Muscle of leg (tissue), 11 donors: ENCODE results near the gene DLGAP1. TPM values are rescaled to one million over a fixed set of nuclear protein-coding genes. Genes with fewer than 3 reads are reported as not detected.
A peak's percentile ranks its signal among the peaks of the same experiment; 100 is the strongest.

Source experiments
- DNase-seq: peaks from one replicate; pipeline ENCODE4 v3.0.0; 2013
- H3K27ac ChIP-seq: one replicate; pipeline ENCODE4 v1.5.1; 2013; ENCODE audit warnings: mild to moderate bottlenecking, low read length, control low read depth
- H3K27me3 ChIP-seq: one replicate; pipeline ENCODE4 v1.6.1; 2013; ENCODE audit warnings: low read length; ENCODE audit not compliant: control insufficient read depth, insufficient read depth
- H3K36me3 ChIP-seq: one replicate; pipeline ENCODE4 v1.6.1; 2013; ENCODE audit warnings: low read length; ENCODE audit not compliant: control insufficient read depth, insufficient read depth
- H3K4me1 ChIP-seq: one replicate; pipeline ENCODE4 v1.6.1; 2013; ENCODE audit warnings: low read length; ENCODE audit not compliant: control insufficient read depth, insufficient read depth
- H3K4me3 ChIP-seq: one replicate; pipeline ENCODE4 v1.5.1; 2013; ENCODE audit warnings: low read length, control low read depth
- H3K9me3 ChIP-seq: replicated peaks from 2 replicates; pipeline ENCODE4 v1.6.1; 2013; ENCODE audit warnings: low read depth, low read length; ENCODE audit not compliant: control insufficient read depth
- WGBS: methylation state at CpG from one replicate; pipeline ENCODE4 v1.1.5; 2013; ENCODE audit warnings: missing lambda C conversion rate; ENCODE audit not compliant: insufficient coverage; 5-methylcytosine and 5-hydroxymethylcytosine counted together
- polyA plus RNA-seq, 8 donors: library from polyadenylated mRNA; unstranded; fragments of 120-200 nt; gene quantifications; one replicate each; pipeline versions ENCODE4 v1.2.1 to v1.2.3, GENCODE V29; 2013; ENCODE audit warnings: inconsistent platforms in 1 of 8, low replicate concordance in 1 of 8; ENCODE audit not compliant: insufficient read length in 8 of 8, insufficient read depth in 1 of 8
- total RNA-seq: library from RNA; stranded (reverse); fragments of 120-200 nt; gene quantifications from one replicate; pipeline ENCODE4 v1.2.4, GENCODE V29; 2013

Gene DLGAP1
- total and polyA plus RNA-seq, 9 donors = 0.87 to 3.1 (median 1.8) TPM

DNA sequence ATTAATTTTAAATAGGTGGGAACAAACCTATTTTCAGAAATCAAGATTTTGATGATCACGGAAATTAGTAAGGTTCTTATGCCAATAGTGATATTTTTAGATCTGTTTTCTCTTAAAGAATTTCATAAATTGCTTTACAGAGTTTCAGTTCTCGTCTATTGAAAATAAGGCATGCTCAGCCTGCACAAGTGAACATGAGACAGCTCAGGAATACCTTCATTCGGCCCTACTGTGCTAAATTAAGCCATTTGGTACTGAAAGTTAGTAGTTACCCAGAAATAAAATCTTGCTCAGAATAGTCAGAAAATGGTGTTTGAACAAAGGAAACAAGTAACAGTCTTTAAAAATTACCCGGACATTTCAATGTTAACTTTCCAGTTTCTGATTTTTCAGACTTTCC, 60.4 kb downstream of the DLGAP1 start:
- no peak for DNase-seq
- WGBS = 78% methylated on average over 1 of the region's 4 CpGs
- H3K9me3 ChIP-seq = no peaks in the 10 kb centered on the region
- no peaks in the 10 kb centered on the region for H3K27me3 ChIP-seq
- no peaks in the 10 kb centered on the region for H3K36me3 ChIP-seq
- no peaks in the 10 kb centered on the region for H3K4me1 ChIP-seq
- no peak overlapping the region for H3K4me3 ChIP-seq
- no peak overlapping the region for H3K27ac ChIP-seq

DNA sequence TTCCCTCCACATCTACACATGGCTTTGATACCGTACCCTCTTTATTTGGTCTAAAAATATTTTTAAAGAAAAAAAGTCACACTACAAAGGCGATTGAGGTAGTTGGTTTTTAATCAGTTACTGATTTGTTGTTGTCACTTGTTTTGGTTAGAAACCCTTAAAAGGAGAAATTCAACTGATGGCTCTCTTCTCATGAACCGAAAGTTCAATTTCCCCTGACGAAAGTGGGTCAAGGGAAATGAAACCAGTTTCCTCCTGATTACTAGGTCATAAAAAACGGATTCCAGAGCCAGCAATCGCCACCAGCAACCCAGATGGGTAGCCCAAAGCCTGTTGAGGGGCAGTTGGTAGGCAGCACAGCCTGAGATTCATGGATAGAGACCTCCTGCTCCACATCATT, 63.2 kb downstream of the DLGAP1 start:
- no peak overlapping the region for H3K27ac ChIP-seq
- 94% methylated on average over 2 of the region's 6 CpGs for WGBS
- DNase-seq = no peak
- H3K4me1 ChIP-seq = no peaks in the 10 kb centered on the region
- H3K4me3 ChIP-seq = no peak overlapping the region
- no peaks in the 10 kb centered on the region for H3K9me3 ChIP-seq
- H3K27me3 ChIP-seq = no peaks in the 10 kb centered on the region
- H3K36me3 ChIP-seq = no peaks in the 10 kb centered on the region

DNA sequence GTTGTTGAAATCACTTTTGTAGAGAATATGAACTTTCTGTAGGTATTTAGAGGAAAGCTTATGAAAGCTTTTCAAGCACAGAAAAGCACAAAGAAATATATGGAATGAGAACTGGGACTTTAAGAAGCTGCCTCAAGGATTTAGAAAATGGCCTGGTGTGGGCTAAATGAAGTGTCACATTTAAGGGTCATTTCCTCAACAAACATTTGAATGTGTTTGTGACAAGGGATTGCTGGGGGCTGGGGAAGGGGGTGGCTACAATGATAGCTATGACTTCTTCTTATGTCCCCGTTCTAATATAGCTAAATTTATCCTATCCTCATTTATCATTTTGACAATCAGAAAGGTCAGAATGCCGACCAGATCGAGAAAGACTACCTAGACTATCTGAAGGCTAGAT, 69.2 kb downstream of the DLGAP1 start:
- Histone ChIP-seq H3K4me3 (no peak overlapping the region), H3K4me1 (no peaks in the 10 kb centered on the region), H3K27me3 (no peaks in the 10 kb centered on the region), H3K9me3 (no peaks in the 10 kb centered on the region), H3K36me3 (no peaks in the 10 kb centered on the region), H3K27ac (no peak overlapping the region)
- 100% methylated on average over 2 of the region's 3 CpGs for WGBS
- DNase-seq = no peak

DNA sequence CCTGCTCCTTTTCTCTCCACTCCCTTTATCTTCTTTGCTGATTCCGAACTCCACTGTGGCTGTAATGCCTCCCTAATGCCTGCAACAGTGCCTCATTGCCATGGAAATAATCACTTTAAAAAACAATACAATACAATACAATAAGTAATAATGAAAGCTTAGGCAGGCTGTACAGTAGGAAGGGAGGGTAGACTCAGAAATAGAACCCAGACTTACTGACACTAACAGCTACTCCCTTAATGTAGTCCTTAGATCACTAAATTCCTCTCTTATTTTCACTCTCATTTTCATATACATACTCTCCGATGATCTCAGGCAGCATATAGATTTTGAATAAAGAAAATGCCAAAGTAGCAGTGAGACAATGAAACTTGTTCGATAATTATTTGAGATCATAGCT, 70.2 kb downstream of the DLGAP1 start:
- Histone ChIP-seq H3K4me1 (no peaks in the 10 kb centered on the region), H3K27ac (no peak overlapping the region), H3K4me3 (no peak overlapping the region), H3K27me3 (no peaks in the 10 kb centered on the region), H3K36me3 (no peaks in the 10 kb centered on the region), H3K9me3 (no peaks in the 10 kb centered on the region)
- peak; percentile 7 for DNase-seq
- WGBS = no CpG with 5 or more reads among the region's 3 CpGs

DNA sequence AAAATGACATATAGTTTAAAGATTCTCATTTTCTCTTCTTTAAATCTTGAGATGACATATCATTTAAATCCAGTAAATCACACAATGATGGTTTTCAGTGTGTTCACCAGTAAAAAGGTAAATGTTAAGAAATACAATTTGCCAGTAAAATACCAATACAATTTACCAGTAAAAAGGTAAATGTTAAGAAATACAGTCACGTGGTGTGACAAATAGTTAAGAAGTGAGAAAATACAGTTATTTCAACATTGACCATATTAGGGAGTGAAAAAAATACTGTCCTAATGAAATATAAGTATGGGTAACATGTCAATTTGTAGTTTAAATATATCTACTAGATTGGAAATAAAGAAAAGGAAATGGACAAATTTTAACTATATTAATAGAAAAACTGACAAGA, 80.5 kb downstream of the DLGAP1 start:
- Histone ChIP-seq H3K4me3 (no peak overlapping the region), H3K9me3 (no peaks in the 10 kb centered on the region), H3K4me1 (no peaks in the 10 kb centered on the region), H3K36me3 (no peaks in the 10 kb centered on the region), H3K27ac (no peak overlapping the region), H3K27me3 (no peaks in the 10 kb centered on the region)
- no peak for DNase-seq
- WGBS = no CpG with 5 or more reads among the region's 1 CpG

DNA sequence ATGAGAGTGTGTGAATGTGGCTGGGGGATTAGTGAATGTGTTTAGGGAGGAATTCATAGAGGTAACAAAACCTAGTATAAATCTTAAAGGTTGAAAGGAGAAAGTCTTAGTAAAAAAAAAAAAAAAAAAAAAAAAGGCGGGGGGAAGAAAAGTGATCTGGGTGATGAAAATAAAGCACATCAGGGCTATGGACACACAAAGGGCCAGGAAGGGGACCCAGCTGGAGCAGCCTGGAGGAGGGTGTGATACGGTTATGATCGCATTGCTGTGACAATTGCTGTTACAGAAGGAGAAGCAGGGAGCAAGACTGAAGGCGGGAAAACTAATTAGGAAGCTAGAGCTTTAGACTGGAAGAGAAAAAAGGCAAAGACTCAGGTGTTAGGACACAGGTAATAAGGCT, 85.4 kb downstream of the DLGAP1 start:
- Histone ChIP-seq H3K4me3 (no peak overlapping the region), H3K9me3 (no peaks in the 10 kb centered on the region), H3K27ac (no peak overlapping the region), H3K4me1 (no peaks in the 10 kb centered on the region), H3K36me3 (no peaks in the 10 kb centered on the region), H3K27me3 (no peaks in the 10 kb centered on the region)
- WGBS = 75% methylated on average over 3 of the region's 4 CpGs
- no peak for DNase-seq

DNA sequence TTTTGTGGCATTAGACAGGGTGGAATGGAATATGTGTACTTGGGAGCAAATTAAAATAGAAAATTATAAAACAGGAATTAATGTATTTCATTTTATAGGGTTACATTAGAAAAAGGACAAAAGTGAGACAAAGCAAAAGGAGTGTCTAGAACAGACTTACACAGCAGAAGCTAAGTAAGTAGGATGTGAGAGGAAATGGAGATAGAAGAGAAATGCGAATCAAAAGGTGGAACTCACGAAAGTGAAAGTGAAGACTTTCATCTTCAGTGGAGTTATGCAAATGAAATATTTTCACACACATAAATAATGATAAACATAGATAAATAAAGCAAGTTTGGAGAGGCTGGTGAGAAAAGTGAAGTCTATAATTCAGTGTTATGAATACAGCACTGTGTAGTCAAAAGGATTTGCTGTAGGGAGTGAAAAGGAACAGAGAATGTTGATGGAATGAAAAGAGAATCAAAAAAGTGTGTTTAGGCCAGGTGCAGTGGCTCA, 94.8 kb downstream of the DLGAP1 start:
- Histone ChIP-seq H3K36me3 (no peaks in the 10 kb centered on the region), H3K4me1 (no peaks in the 10 kb centered on the region), H3K9me3 (peaks cover 4% of the 10 kb centered on the region), H3K4me3 (no peak overlapping the region), H3K27ac (no peak overlapping the region), H3K27me3 (no peaks in the 10 kb centered on the region)
- no peak for DNase-seq
- WGBS = no CpG with 5 or more reads among the region's 2 CpGs

DNA sequence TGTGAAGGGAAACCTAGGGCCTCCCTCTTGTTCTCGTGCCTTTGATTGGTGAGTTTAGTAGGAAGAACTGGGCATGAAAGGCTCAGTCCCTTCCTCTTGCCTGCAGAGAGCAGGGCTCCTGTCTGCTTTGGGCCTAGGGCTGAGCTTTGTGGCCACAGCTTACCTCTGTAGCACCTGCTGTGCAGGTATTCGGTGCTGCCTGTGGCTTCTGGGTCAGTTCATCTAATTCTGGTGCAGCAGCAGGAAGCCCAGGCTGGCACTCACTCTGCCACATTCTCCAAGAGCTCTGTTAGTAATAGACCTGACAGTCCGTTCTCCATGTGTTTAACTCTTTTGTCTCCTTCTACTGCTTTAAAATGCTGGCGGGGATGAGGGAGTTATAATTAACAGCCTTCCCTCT, 96.5 kb downstream of the DLGAP1 start:
- H3K27me3 ChIP-seq = no peaks in the 10 kb centered on the region
- peaks cover 4% of the 10 kb centered on the region for H3K9me3 ChIP-seq
- H3K27ac ChIP-seq = no peak overlapping the region
- no peaks in the 10 kb centered on the region for H3K4me1 ChIP-seq
- WGBS = 75% methylated on average over 1 of the region's 4 CpGs
- H3K4me3 ChIP-seq = no peak overlapping the region
- no peaks in the 10 kb centered on the region for H3K36me3 ChIP-seq
- DNase-seq = no peak

DNA sequence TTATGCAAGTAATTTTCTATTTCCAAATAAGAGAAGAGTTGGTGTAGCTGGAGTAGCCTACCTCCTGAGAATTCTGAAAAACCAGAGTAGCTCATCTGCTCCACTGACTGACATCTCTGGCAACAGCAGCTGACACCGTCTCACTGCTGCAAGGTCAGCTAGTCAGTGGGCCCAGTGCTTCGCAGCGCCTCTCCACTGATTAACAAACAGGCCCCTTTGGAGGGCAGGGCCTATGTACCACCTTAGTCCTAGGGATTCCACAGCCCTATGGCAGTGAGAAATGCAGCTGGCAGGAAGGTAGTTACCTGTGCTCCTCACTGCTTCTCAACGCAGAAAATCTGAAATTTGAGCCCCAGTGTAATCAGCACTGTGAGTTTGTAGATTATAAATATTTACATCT, 97.5 kb downstream of the DLGAP1 start:
- H3K27ac ChIP-seq = no peak overlapping the region
- no peaks in the 10 kb centered on the region for H3K36me3 ChIP-seq
- DNase-seq = no peak
- H3K4me1 ChIP-seq = no peaks in the 10 kb centered on the region
- H3K4me3 ChIP-seq = no peak overlapping the region
- H3K9me3 ChIP-seq = no peaks in the 10 kb centered on the region
- 75% methylated on average over 3 of the region's 4 CpGs for WGBS
- no peaks in the 10 kb centered on the region for H3K27me3 ChIP-seq

DNA sequence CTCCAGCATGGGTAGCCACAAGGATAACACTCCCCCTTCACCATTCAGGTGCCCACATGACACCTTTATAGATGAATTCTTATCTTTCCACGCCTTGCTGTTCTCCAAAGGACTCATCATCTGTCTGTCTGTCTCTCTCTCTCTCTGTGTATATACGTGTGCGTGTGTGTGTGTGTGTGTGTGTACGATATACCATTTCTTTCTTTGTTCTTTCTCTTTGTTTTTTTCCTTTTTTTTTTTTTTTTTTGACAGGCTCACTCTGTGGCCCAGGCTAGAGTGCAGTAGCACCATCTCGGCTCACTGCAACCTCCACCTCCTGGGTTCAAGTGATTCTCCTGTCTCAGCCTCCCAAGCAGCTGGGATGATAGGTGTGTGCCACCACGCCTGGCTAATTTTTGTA, 98.2 kb downstream of the DLGAP1 start:
- Histone ChIP-seq H3K9me3 (no peaks in the 10 kb centered on the region), H3K36me3 (no peaks in the 10 kb centered on the region), H3K4me3 (no peak overlapping the region), H3K27ac (no peak overlapping the region), H3K4me1 (no peaks in the 10 kb centered on the region), H3K27me3 (no peaks in the 10 kb centered on the region)
- no CpG with 5 or more reads among the region's 6 CpGs for WGBS
- no peak for DNase-seq

DNA sequence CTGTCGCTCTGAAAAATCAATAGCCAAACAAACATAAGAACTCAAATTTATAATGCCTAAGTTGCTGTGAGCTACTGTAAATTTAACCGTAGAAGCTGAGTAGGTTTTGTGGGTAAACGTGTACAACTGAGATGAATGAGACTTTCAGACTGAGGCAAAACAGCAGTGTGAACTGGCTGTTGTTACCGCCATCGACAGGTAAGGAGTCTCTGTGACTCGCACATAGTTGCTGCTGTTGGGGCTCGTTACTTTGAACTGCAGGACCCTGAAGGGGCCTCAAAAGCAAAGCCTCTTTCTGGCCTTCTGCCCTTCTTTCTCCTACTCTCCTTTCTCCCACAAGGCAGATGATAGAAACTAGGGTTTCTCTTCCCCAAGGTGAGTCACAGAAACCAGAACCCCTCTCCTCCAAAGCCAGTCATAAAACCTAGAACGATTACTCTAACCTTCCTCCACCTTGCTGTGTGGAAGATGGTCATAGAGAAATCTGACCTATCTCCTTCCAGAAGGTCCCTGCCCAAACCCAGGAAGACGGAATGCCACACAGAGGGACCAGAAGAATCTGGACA, 101.2 kb downstream of the DLGAP1 start:
- Histone ChIP-seq H3K36me3 (no peaks in the 10 kb centered on the region), H3K27ac (no peak overlapping the region), H3K9me3 (no peaks in the 10 kb centered on the region), H3K4me3 (no peak overlapping the region), H3K27me3 (no peaks in the 10 kb centered on the region), H3K4me1 (no peaks in the 10 kb centered on the region)
- 40% methylated on average over 4 of the region's 9 CpGs for WGBS
- no peak for DNase-seq
